Fibroblast of villous mesenchyme (primary cell): ENCODE data around the gene GLP1R. TPM values are rescaled to one million over a fixed set of nuclear protein-coding genes. Genes with fewer than 3 reads are reported as not detected.

Experiments used
- DNase-seq: peaks from one replicate; pipeline ENCODE4 v3.0.0-alpha.2; 2010; ENCODE audit warnings: low read depth
- H3K4me3 ChIP-seq: 2 replicates; pipeline ENCODE4 v1.5.1; 2011; ENCODE audit warnings: low read depth, mild to moderate bottlenecking, low read length
- CTCF ChIP-seq: IDR thresholded peaks from 2 replicates; pipeline ENCODE4 v1.5.1; 2012; ENCODE audit warnings: low read depth, mild to moderate bottlenecking, low read length; ENCODE audit not compliant: insufficient read depth
- total RNA-seq: library from RNA; depleted of rRNA; stranded (reverse); fragments of >200 nt; gene quantifications from 2 replicates; pipeline ENCODE4 v1.2.3, GENCODE V29; 2012

The GLP1R gene
- total RNA-seq, 1 donor: not detected

- H3K4me3 ChIP-seq: no peak overlapping the region
- TF ChIP-seq CTCF: no peak
- no peak for DNase-seq
These were observed 35.9 kb downstream of the GLP1R start for GRCh38 chr6:39084506-39084905.

GRCh38 chr6:39085129-39085797 lies 36.7 kb downstream of the GLP1R start:
- no peak for TF ChIP-seq CTCF
- no peak for DNase-seq

GRCh38 chr6:39086294-39086693 lies 37.7 kb downstream of the GLP1R start:
- no peak for DNase-seq
- TF ChIP-seq CTCF: no peak
- no peak overlapping the region for H3K4me3 ChIP-seq

More at GRCh38 chr6:39085129-39085797, 36.7 kb downstream of the GLP1R start:
- H3K4me3 ChIP-seq: no peak overlapping the region

GRCh38 chr6:39086711-39087110 lies 38.1 kb downstream of the GLP1R start:
- TF ChIP-seq CTCF: no peak
- no peak overlapping the region for H3K4me3 ChIP-seq
- DNase-seq: no peak

GRCh38 chr6:39087197-39087596 lies 38.6 kb downstream of the GLP1R start:
- no peak overlapping the region for H3K4me3 ChIP-seq
- TF ChIP-seq CTCF: no peak
- no peak for DNase-seq

GRCh38 chr6:39088331-39088730 lies 39.8 kb downstream of the GLP1R start:
- peak; percentile 54 for DNase-seq
- H3K4me3 ChIP-seq: no peak overlapping the region
- peak; percentile 52 for TF ChIP-seq CTCF

- no peak for DNase-seq
- no peak overlapping the region for H3K4me3 ChIP-seq
- TF ChIP-seq CTCF: no peak
These were observed 41.5 kb downstream of the GLP1R start for GRCh38 chr6:39090036-39090435.
